HCT116 (cell line): ENCODE data around the gene DPH1. TPM values are rescaled to one million over a fixed set of nuclear protein-coding genes. Genes with fewer than 3 reads are reported as not detected.

Source experiments
- ATAC-seq: fragments of 200-7000 bp; cut with Tn5 transposase; 2 replicates; pipeline ENCODE4 v1.9.1; 2020; ENCODE audit warnings: mild to moderate bottlenecking, moderate library complexity
- BruUV-seq: library from RNA; stranded (reverse); fragments of 400-500 nt; replicated peaks from 2 replicates; lab custom pipeline; 2021; lab: Mats Ljungman, UMichigan
- CTCF ChIA-PET: fragments of 300-600 bp; sonication (Branson Sonifier 250); formaldehyde crosslinking; loops from one replicate; lab custom pipeline; 2021; ENCODE audit warnings: antibody characterized with exemption; lab: Charles Lee
- POLR2A ChIA-PET: fragments of 300-600, 350-600 bp; sonication (Branson Sonifier 250); formaldehyde crosslinking; loops from one replicate; lab custom pipeline; 2021; ENCODE audit warnings: antibody characterized with exemption; lab: Charles Lee
- RAD21 ChIA-PET, 2 experiments: fragments of 300-600 bp; sonication (Branson Sonifier 250); formaldehyde crosslinking; loops; one replicate each; lab custom pipeline; 2023; ENCODE audit warnings: low total read pairs in 2 of 2; ENCODE audit not compliant: uncharacterized antibody in 2 of 2, unreplicated experiment in 2 of 2, low non-redundant PET in 1 of 2; lab: Charles Lee
- DNase-seq: peaks from one replicate; pipeline ENCODE4 v3.0.0-alpha.2; 2010; ENCODE audit warnings: low read depth, low spot score
- H2AFZ ChIP-seq: fragments of 200-600 bp; shearing (Covaris generic), sonication (generic); 2 replicates; pipeline ENCODE4 v1.6.1; 2017; ENCODE audit warnings: low read depth, mixed run types, mixed read lengths, antibody characterized with exemption, low read length; ENCODE audit not compliant: poor library complexity, severe bottlenecking
- H3K27ac ChIP-seq: 2 replicates; pipeline ENCODE4 v1.5.1; 2012; ENCODE audit warnings: low read depth, low read length
- H3K27me3 ChIP-seq: fragments of 200-600 bp; sonication (generic); 2 replicates; pipeline ENCODE4 v1.6.1; 2016; ENCODE audit warnings: mixed run types, low read length, mixed read lengths; ENCODE audit not compliant: insufficient read depth
- H3K36me3 ChIP-seq, 2 experiments: fragments of 200-500 bp in 1 of 2; fragments of 200-600 bp in 1 of 2; sonication (Bioruptor generic) in 1 of 2; sonication (generic) in 1 of 2; 2 replicates each; pipeline versions ENCODE4 v1.5.1 to v1.6.1; 2014 to 2016; ENCODE audit warnings: low read length in 2 of 2, inconsistent platforms in 1 of 2, mixed read lengths in 1 of 2, mixed run types in 1 of 2; ENCODE audit not compliant: insufficient read depth in 2 of 2, control insufficient read depth in 1 of 2
- H3K4me1 ChIP-seq, 2 experiments: fragments of 200-600 bp in 1 of 2; sonication (generic) in 1 of 2; 2 replicates each; pipeline versions ENCODE4 v1.5.1 to v1.6.1; 2012 to 2017; ENCODE audit warnings: low read length in 2 of 2, inconsistent platforms in 1 of 2, mild to moderate bottlenecking in 1 of 2, mixed read lengths in 1 of 2, mixed run types in 1 of 2, moderate library complexity in 1 of 2; ENCODE audit not compliant: insufficient read depth in 2 of 2, control insufficient read depth in 1 of 2
- H3K4me2 ChIP-seq: fragments of 200-600 bp; sonication (generic); 2 replicates; pipeline ENCODE4 v1.6.1; 2017; ENCODE audit warnings: mixed run types, low read length, mixed read lengths
- H3K4me3 ChIP-seq, 2 experiments: fragments of 200-600 bp in 1 of 2; sonication (generic) in 1 of 2; replicated peaks in 1 of 2; 2 replicates each; pipeline ENCODE4 v1.5.1; 2011 to 2016; ENCODE audit warnings: low read length in 2 of 2, control low read depth in 1 of 2, low read depth in 1 of 2, mild to moderate bottlenecking in 1 of 2, mixed read lengths in 1 of 2, mixed run types in 1 of 2
- H3K79me2 ChIP-seq: fragments of 200-600 bp; sonication (generic); 2 replicates; pipeline ENCODE4 v1.6.1; 2017; ENCODE audit warnings: mild to moderate bottlenecking, mixed run types, low read length, moderate library complexity, mixed read lengths; ENCODE audit not compliant: insufficient read depth
- H3K9ac ChIP-seq: fragments of 200-600 bp; sonication (generic); 2 replicates; pipeline ENCODE4 v1.6.1; 2016; ENCODE audit warnings: low read length, mixed read lengths
- H3K9me2 ChIP-seq: fragments of 200-600 bp; sonication (generic), shearing (Covaris generic); 2 replicates; pipeline ENCODE4 v1.6.1; 2017; ENCODE audit warnings: mixed run types, mild to moderate bottlenecking, moderate library complexity; ENCODE audit not compliant: insufficient read depth
- H3K9me3 ChIP-seq, 2 experiments: fragments of 200-500 bp in 1 of 2; fragments of 200-600 bp in 1 of 2; sonication (Bioruptor generic) in 1 of 2; sonication (generic) in 1 of 2; 2 replicates each; pipeline ENCODE4 v1.6.1; 2014 to 2017; ENCODE audit warnings: low read length in 2 of 2, mixed read lengths in 2 of 2, inconsistent platforms in 1 of 2, low read depth in 1 of 2, mild to moderate bottlenecking in 1 of 2, mixed run types in 1 of 2, moderate library complexity in 1 of 2; ENCODE audit not compliant: control insufficient read depth in 1 of 2, insufficient read depth in 1 of 2
- H4K20me1 ChIP-seq: fragments of 200-600 bp; sonication (generic), shearing (Covaris generic); 2 replicates; pipeline ENCODE4 v1.6.1; 2017; ENCODE audit warnings: mixed run types, mild to moderate bottlenecking, moderate library complexity; ENCODE audit not compliant: insufficient read depth
- CEBPB ChIP-seq: IDR thresholded peaks from 2 replicates; pipeline ENCODE4 v1.6.1; 2012; ENCODE audit warnings: low read depth
- ELF1 ChIP-seq: IDR thresholded peaks from 2 replicates; pipeline ENCODE4 v1.6.1; 2012; ENCODE audit warnings: low read depth, borderline replicate concordance
- JUND ChIP-seq: IDR thresholded peaks from 2 replicates; pipeline ENCODE4 v1.6.1; 2012
- REST ChIP-seq: IDR thresholded peaks from 2 replicates; pipeline ENCODE4 v1.6.1; 2012; ENCODE audit warnings: low read depth
- SP1 ChIP-seq: IDR thresholded peaks from 2 replicates; pipeline ENCODE4 v1.6.1; 2012; ENCODE audit warnings: low read depth
- YY1 ChIP-seq: IDR thresholded peaks from 2 replicates; pipeline ENCODE4 v1.6.1; 2011; ENCODE audit warnings: low read length, low read depth, moderate library complexity, mild to moderate bottlenecking; ENCODE audit not compliant: insufficient replicate concordance; ENCODE audit errors: extremely low read depth
- intact Hi-C: fragments of 100-400 bp; cut with micrococcal nuclease; formaldehyde crosslinking; loops from 2 replicates; pipeline ENCODE4 v1.10.0; 2022
- total RNA-seq: library from RNA; stranded (reverse); gene quantifications from one replicate; pipeline ENCODE4 v1.2.1, GENCODE V29; 2021; ENCODE audit not compliant: unreplicated experiment
- TF ChIP-seq, protein P1 (sequence below): IDR thresholded peaks from 2 replicates; pipeline ENCODE4 v1.6.1; 2012

The DPH1 gene
- total RNA-seq, 1 experiment from 2014 or later, result 47.2 TPM

DNA sequence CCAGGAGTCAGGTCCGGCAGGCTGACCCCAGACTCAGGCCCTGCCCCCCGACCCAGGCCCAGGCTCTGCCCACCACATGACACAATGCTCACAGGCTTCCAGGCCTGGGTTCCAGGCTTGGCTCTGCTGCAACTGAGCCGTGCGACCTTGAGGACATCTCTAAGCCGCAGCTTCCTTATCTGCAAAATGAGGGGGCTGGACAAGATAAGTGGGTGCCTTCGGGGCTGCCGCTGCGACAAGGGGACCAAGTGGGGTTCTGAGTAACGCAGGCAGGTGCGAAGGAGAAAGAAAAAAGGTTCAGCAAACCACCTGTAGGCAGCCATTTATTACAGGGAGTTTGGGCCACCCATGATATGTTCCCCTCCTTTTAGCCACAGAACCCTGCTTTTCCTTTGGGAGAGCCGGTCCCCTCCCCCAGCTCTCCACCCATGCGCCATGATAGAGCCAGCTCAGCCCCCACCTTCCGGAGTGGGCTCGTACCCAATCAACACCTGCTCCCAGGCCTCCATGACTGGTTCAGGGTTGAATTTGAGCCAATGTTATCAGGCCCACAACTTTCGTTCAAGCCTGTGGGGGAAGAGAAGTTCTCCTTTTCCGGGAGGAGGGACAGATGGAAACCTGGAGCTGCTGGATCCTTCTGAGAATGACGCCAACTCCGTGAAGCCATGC is 43.0 kb upstream of the DPH1 start:
- ChIA-PET POLR2A (no interaction called here), RAD21 (no interaction called here)
- Histone ChIP-seq H3K4me3 (no peak overlapping the region), H3K27me3 (no peaks in the 10 kb centered on the region), H3K4me1 (peaks cover 3 to 22% of the 10 kb centered on the region in 2 experiments), H3K4me2 (no peak overlapping the region), H3K9me2 (no peaks in the 10 kb centered on the region), H3K27ac (no peak overlapping the region), H3K9ac (no peak overlapping the region), H2AFZ (no peak overlapping the region), H3K36me3 (no peaks in the 10 kb centered on the region), H3K79me2 (no peaks in the 10 kb centered on the region), H4K20me1 (no peaks in the 10 kb centered on the region), H3K9me3 (no peaks in the 10 kb centered on the region)
- ATAC-seq (no peak), DNase-seq (no peak)
- BruUV-seq, result no TSS peak
- intact Hi-C loops, result no loop called here
- TF ChIP-seq REST (no peak), JUND (no peak), ELF1 (no peak), YY1 (no peak), CEBPB (no peak), SP1 (no peak)
- TF ChIP-seq, protein P1, sequence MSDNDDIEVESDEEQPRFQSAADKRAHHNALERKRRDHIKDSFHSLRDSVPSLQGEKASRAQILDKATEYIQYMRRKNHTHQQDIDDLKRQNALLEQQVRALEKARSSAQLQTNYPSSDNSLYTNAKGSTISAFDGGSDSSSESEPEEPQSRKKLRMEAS, result no peak
- TF ChIP-seq, all 23 proteins: peak for 0
- CTCF ChIA-PET, result no interaction called here
